Iris pigment epithelial cell (primary cell): Measurements from ENCODE around the gene LRRC28.

Experiments used
- DNase-seq: peaks from one replicate; pipeline ENCODE4 v3.0.0-alpha.2; 2011; ENCODE audit warnings: low read depth

The LRRC28 gene

DNA sequence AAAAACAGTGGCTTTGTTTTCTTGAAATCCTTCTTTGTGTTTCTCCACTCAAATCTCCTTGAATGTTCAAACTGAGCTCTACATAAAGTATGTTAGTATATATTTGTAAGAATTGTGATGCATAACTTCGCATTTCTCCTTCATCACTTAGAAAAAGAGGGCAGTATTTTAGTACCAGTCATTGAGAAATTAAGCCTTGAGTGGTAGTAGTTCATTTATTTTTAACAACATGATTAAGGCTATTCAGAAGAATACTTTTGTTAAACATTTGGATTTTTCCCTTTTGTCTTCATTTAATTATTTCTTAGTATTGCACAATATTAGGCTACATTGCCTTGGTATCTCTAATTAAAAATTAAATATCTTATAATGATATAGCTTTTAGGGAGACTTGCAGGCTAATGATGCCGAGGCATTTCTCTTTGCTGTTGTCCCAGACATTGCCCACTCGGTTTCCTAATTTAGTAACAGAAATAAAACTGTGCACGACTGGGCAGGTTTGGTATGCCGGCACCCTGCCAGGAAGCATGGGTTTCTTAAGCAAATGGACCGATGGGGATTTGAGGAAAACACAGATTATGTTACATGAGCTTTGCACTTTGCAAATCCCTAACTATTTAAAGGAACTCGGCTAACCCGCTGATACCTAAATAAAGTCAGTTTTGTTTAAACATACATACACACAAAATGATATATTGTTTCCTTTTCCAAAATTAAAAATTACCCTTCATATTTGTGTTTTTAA lies 54.7 kb downstream of the LRRC28 start:
- peak; percentile 81 for DNase-seq

DNA sequence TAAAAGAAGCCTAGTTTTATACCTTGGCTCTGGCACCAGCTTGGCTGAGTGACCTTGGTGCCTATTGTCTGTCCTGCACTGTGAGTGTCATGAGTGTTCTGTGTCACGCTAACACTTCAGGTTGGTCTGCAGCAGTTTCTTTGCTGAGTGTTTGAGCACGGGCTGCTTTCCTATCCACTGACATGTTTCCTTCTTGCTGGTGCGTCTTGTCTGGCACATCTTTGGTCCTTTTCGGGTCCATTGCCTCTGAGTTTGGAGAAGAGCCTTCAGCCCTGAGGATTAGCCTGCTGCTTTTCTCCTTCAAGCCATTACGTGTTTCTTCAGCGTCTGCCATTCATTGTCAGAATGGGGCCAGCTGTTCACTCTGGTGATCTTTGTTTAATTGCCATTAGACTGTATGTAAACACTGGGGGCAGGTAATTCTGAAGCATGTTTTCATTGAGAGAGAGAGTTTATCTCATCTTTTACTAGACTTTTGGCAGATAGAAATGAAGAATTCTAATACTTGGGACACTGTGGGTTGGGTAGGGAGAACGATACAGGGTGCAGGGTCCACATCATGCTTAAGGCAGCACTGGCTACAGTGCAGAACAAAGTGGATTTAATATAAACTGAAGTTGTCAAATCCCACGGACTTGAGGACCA lies 55.5 kb downstream of the LRRC28 start:
- no peak for DNase-seq

DNA sequence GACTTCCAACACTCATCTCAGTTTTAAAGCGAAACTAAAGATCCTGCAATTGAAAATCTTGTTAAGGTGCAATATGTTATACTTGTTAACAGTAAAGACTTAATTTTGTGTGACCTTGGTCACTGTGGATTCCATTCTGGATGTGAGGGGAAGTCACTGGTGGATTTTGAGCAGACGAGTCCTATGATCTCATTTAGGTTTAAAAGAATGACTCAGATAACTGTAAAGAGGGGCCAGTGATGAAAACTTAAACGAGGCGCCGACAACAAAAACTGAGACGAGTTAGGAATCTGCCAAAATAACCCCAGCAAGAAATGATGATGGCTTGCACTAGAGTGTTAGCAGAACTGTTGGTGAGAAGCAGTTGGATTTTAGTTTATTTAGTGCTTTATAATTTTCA lies 56.5 kb downstream of the LRRC28 start:
- no peak for DNase-seq

DNA sequence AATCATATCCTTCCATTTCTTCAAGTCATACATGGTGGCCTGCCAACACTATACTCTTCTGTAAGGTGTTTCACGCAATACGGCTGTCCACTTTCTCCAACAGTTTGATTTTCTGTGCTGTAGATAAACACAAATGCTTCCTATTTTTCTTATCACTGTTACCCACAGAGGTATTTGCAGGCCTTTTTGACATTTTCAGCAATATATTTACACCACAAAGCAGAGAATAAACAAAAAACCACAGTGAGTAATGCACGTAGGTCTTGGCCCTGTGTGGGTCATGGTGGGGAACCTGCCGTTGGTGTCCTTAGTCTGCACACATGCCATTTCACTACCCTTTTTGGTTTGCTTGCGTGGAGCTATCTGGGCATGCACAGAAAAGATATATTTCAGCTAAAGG lies 59.5 kb downstream of the LRRC28 start:
- no peak for DNase-seq

DNA sequence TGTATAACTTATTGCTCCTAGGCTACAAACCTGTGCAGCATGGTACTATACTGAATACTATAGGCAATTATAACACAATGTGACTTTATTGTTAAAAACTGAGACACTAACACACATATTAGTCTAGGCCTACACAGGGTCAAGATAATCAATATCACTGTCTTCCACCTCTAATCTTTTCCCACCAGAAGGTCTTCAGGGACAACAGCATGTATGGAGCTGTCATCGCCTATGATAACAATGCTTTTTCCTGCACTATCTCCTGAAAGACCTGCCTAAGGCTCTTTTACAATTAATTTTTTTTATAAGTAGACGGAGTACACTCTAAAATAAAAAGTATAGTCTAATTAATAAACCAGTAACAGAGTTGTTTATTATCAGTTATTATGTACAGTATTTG lies 60.9 kb downstream of the LRRC28 start:
- DNase-seq, result no peak

DNA sequence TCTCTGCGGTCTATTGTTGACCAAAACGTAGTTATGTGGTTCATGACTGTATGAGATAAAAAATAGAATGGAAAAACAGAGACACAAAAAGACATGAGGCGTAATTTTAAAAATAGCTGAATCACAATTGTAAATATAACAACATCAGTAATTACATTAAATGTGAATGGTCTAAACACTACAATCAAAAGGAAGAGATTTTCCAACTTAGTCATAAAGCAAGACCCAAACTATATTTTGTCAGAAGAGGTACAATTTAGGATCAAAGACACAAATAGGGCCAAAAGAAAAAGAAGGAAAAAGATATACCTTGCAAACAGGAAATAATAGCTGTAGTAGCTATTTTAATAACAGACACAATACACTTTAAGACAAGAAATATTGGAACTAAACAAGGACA lies 61.5 kb downstream of the LRRC28 start:
- DNase-seq, result no peak

DNA sequence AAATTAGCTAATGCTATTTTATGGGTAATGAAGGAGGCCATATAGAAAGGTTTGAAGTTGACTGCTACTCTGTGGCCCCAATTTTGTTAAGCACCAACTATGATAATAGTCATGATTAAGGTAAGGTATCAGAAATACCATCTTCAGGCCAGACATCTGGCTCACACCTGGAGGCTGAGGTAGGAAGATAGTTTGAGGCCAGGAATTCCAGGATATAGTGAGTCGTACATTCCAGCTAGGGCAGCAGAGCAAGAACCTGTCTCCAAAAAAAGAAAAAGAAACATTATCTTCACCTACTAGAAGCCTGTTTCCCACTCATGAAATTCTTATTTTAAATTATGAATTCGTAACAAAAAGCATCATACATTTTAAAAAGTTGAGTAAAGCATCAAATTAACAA lies 64.4 kb downstream of the LRRC28 start:
- DNase-seq, result no peak

DNA sequence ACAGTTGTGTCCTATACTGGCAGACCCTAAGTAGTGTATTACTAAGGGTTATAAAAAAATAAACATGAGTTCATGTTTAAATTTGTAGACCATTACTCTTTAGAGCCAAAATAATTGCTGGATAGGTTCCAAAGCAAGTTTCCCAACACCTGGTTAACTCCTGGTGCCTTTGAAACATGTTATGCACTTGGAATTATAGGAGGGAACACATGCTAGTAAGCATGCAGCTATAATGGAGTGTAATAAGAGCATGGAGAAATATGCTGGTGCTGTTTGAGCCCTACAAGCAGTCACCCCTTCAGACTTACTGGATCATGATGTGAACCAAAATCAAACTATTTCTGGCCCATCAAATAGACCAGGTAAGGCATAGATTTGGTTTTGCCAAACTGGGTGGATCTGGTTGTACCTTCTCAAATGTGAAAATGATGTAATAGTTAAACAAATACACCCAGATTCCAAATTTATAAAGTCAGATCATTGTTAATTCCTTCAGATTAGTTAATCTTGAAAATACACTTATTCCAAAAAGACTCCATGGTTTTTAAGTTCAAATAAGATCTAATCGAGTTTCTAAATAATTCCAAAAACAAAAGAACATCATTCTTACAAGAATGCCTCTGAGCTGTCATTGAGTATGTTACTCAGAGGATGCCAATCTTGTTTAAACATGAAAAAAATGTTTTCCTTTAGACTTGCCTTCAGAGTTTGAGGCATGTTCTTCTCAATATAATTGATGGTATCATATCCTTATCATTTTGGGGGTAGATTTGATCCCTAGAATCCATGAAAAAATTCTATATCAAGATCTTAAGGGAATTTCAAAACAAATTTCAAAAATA lies 69.3 kb downstream of the LRRC28 start:
- no peak for DNase-seq

DNA sequence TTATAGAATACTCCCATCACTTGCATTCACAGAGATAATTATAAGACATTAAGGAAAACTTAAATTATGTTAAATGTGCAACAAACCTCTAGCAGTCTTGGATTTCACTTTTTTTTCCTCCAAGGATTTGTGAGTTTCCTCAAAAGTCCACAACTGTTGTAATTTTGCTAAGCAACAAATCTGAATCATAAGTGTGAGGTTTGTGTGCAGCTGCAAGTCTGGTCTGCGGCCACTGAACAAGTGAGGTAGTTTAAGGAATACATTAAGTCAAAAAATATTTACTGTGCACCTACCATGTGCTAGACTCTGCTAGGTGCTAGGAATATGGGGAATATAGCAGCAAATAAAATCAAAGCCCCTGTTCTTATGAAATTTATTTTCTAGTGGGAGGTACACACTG lies 70.2 kb downstream of the LRRC28 start:
- DNase-seq, result no peak

DNA sequence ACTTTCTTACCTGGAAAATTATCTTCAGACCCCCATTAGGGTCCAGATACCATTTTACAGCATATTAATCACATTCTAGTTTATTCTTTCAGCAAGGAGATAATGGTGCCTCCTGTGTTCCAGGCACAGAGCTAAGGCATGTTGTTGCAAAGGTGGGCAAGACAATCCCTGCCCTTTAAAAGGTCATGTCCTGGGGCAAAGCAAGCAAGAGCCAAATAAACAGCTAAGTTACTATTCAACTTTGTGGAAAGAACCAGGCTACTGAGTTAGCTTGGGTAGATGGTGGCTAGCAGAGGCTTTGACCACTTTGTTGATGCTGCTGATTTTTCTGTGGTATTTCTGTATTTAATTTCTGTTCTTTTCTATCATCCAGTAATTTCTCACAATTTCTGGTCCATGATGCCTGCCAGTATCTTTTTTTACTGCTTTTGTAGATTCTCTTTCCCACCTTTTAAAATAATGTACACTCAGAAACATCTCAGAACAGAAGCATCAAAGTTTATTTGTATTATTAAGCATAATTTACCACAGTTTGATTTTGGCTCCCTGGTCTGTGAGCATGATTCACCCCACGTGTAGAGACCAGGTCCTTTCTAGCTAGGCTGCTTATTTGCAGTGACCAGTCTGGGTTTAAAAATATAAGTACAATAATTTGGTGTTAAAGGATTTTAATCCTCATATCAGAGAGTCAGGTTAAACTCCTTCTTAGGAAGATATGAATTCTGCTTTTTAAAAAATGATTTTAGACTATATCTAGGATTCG lies 71.5 kb downstream of the LRRC28 start:
- no peak for DNase-seq

DNA sequence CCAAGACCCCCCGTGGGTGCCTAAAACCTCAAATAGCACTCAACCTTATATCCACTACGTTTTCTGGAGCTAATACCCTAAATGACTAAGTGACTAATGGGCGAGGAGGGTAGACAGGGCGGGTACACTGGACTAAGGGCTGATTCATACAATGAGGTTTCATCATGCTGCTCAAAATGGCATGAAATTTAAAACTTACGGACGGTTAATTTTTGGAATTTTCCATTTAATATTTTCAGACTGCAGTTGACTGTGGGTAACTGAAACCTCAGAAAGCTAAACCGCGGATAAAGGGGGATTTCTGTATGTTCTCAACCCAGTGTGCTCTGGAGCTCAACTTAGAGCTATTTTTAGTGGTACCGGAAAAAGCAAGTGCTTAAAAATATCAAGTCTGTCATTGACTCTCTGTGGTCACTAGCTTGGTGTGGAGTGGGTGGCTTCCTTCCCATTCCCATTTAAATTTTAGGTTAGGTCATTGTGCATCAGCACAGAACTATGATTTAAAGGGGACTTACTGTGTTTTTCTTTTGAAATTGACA lies 72.9 kb downstream of the LRRC28 start:
- peak; percentile 89 for DNase-seq

DNA sequence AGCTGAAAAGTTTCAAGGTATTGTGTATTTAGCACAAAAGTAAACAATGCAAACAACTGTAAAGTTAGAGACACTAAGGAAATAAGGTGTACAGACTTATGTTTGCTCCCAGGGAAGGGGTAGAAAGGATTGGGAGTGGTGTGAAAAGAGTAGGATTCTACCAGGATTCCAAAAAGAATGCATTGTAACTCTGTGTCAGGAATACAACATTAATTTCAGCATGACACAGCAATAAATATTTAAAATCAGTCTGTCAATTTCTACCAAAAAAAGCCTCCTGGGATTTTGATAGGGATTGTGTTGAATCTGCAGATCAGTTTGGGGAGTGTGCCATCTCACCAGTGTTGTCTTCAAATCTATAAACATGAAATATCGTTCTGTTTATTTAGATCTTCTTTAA lies 73.4 kb downstream of the LRRC28 start:
- DNase-seq, result no peak

DNA sequence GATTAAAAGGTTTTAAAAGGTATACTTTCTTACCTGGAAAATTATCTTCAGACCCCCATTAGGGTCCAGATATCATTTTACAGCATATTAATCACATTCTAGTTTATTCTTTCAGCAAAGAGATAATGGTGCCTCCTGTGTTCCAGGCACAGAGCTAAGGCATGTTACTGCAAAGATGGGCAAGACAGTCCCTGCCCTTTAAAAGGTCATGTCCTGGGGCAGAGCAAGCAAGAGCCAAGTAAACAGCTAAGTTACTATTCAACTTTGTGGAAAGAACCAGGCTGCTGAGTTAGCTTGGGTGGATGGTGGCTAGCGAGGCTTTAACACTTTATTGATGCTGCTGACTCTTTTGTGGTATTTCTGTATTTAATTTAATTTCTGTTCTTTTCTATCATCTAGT lies 75.0 kb downstream of the LRRC28 start:
- DNase-seq, result no peak

DNA sequence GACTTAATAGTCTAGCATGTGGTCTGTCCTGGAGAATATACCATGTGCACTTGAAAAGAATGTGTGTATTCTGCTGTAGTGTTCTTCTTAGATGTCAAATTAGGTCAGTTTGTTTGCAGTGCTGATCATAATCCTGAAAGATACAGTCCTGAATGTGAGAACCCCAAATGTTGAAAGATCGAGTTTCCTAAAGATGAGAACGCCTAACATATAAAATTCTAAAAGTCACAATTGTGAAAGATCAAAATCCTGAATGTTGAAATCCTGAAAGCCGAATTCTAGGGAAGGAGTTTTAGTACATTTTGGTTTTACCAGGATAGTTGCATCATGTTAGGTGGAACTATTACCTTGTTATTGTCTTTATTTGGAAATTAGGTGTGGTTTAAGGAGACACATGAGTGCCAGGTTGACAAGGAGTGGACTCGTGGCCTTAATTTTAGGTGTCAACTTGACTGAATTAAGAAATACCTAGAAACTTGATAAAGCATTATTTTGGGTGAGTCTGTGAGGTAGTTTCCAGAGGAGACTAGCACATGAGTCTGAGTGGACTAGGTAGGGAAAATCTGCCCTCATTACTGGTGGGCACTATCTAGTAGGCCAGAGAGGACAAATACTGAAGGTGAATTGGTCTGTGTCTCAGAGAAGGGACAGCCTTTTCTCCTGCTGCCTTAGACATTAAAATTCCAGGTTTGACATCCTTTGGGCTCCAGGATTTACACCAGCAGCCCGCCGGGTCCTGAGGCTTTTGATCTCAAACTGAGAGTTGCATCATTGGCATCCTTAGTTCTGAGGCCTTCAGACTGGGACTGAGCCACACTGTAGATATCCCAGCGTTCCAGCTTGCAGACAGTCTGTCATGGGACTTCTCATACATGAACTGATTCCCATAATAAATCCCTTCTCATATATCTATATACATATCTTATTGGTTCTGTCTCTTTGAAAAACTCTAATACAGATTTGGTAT lies 77.1 kb downstream of the LRRC28 start:
- no peak for DNase-seq

DNA sequence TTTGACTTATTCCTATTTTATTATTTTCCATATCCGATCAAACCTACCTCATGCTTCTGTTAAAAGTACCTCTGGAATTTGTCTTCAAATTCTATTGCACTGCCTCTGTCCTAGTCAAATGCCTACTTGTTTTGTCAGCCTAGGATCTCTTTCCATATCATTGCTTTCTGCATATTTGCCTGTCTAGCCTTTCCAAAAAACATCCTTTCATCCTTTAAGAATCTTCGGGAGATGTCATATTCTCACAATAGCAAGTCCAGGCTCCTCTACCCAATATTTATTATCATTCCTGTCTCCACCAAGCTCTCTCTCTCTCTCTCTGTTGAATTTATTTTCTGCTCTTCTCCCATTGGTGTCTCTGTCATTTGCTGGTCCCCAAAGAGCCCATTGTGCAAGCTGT lies 80.1 kb downstream of the LRRC28 start:
- DNase-seq, result no peak

DNA sequence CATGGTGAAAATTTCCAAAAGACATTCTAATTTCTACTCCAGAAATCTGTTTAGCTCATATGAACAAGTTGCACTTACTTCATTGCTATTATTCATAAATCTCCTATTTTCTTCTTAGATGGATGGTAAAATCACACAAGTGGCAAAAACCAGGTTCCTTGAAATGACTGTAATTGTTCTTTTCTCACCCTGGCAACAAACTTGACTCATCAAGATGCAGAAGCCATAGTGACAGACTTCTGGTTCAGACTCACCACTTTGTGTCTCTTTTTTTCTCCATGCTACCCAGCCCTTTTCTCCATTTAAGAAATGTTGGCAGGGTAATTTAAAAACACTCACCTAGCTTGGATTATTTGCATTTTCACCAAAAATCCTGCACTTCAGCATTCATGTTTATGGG lies 82.1 kb downstream of the LRRC28 start:
- DNase-seq, result no peak

DNA sequence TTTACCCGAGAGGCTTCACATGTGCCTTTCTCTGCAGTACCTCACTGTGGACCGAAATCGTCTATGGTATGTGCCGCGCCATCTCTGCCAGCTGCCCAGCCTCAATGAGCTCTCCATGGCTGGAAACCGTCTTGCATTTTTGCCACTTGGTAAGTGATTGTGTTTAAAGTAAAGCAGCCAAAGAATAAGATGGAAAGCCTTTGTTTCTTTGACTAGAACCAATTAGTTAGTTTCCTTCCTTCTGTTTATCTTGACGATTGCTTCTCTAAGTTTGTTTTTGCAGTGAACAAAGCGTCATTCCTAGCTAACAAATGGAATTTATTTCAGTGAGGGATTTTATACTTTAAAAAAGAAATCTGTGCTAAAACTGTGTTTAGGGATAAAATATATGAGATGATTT lies 82.7 kb downstream of the LRRC28 start:
- DNase-seq, result no peak

DNA sequence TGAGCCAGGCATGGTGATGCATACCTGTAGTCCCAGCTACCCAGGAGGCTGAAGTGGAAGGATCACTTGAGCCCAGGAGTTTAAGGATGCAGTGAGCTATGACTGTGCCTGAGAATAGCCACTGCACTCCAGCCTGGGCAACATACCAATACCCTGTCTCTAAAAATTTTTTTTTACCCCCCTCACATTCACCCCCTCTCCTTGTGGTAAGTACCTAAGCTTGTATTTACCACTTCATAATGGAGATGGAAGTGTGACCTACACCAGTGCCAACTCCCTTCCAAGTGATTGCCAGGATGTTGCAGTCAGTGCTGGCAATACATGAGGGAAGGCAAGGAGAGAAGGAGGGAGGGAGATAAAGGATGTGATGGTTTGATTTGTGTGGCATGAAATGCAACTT lies 84.2 kb downstream of the LRRC28 start:
- DNase-seq, result no peak

DNA sequence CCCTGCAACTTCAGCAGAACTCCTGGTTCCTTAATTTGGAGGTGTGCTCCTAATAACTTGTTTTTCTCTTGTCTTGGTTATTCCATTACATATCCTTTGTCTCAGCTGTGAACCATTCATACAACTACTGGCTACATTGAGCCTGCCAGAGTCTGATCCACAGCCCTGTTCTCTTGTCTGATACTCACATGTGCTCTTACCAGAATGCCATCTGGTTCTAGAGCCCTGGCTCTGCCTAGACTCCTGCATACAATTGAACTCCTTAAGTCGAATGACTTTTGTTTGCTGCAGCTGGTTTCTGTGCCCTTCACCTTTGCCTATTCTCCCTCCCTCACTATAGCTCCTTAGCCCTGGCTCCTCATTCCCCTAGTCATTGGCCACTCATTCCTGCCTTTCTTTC lies 85.5 kb downstream of the LRRC28 start:
- no peak for DNase-seq

DNA sequence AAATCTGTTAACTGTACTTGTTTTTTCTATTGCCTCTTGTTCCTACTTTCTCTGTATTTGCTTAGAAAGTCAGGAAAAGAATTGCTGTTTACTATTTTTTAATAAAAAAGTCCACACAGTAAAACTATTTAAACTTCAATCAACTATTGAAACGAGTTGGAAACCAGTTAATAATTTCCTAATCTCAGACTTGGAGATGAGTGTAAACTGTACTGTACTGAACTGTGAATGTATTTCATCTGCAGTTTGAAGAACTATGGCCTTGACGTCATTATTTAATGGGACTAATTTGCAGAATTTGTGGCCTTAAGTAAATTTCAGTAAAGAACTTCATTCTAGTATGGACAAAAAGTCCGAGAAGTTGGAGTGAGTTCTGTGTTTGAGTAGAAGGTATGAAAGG lies 89.1 kb downstream of the LRRC28 start:
- DNase-seq, result no peak

DNA sequence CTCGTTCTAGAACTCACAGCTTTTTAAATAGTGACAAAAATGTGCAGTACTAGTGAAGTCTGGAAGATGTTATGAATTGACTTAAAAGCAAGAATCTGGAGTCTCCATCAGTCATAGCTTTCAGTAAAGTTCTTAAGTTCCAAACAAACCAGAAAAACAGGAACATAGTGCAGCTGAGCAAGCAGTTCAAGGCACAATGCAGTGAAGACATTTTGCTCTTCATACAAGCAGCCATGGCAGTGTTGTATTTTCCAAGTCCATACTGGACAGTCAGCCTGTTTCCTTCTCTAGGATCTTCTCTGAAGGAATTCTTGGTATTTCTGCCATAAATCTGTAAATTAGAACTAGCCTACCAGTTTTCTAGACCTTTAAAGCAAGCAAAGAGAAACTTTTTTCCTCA lies 90.5 kb downstream of the LRRC28 start:
- DNase-seq, result no peak
